ENCODE data around the gene GABRD. TPM values are rescaled to one million over a fixed set of nuclear protein-coding genes. Genes with fewer than 3 reads are reported as not detected.

GABRD gene, protein sequence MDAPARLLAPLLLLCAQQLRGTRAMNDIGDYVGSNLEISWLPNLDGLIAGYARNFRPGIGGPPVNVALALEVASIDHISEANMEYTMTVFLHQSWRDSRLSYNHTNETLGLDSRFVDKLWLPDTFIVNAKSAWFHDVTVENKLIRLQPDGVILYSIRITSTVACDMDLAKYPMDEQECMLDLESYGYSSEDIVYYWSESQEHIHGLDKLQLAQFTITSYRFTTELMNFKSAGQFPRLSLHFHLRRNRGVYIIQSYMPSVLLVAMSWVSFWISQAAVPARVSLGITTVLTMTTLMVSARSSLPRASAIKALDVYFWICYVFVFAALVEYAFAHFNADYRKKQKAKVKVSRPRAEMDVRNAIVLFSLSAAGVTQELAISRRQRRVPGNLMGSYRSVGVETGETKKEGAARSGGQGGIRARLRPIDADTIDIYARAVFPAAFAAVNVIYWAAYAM
- not detected in 2 replicates for polyA plus RNA-seq (2011; rRNA removed)
- not detected in 2 replicates for polyA minus RNA-seq (2011; rRNA and poly(A)+ RNA removed)

DNA sequence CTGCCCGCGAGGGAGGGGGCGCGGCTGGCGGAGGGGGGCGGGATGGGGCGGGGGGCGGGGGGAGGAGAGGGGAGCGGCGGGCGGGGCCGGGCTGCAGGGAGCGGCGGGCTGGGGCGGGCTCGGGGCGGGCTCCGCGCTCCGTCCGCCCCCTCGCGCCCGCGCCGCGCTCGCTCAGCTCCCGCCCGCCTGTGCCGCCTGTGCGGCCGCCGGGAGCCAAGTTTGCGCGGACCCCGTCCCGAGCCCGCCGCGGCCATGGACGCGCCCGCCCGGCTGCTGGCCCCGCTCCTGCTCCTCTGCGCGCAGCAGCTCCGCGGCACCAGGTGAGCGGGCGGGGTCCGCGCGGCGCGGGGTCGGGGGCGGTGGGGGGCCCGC, at the start of gene GABRD:
Gene GABRD (plus strand): TSS at position 174 of the 372 bp plus-strand sequence. CDS start 79 bp downstream, at position 253.
- no peak for DNase-seq (ENCODE audit: low read depth)
- TF ChIP-seq, protein P1, sequence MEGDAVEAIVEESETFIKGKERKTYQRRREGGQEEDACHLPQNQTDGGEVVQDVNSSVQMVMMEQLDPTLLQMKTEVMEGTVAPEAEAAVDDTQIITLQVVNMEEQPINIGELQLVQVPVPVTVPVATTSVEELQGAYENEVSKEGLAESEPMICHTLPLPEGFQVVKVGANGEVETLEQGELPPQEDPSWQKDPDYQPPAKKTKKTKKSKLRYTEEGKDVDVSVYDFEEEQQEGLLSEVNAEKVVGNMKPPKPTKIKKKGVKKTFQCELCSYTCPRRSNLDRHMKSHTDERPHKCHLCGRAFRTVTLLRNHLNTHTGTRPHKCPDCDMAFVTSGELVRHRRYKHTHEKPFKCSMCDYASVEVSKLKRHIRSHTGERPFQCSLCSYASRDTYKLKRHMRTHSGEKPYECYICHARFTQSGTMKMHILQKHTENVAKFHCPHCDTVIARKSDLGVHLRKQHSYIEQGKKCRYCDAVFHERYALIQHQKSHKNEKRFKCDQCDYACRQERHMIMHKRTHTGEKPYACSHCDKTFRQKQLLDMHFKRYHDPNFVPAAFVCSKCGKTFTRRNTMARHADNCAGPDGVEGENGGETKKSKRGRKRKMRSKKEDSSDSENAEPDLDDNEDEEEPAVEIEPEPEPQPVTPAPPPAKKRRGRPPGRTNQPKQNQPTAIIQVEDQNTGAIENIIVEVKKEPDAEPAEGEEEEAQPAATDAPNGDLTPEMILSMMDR (IDR thresholded peaks at IDR 0.05; ENCODE audit: insufficient read depth, low read depth, low read length) = no peak
- peaks cover 31% of the 10 kb centered on the region for H3K27me3 ChIP-seq (ENCODE audit: control insufficient read depth, insufficient read depth, low read length)
- H3K36me3 ChIP-seq (ENCODE audit: control insufficient read depth, insufficient read depth, low read length) = no peaks in the 10 kb centered on the region
- CTCF ChIA-PET = interaction anchor here (1.3 kb wide), 1 partner anchor 25 kb away, joined by 6 read pairs; no protein-coding TSS in a partner anchor
- no peak within 1 kb of the TSS for H3K4me3 ChIP-seq (ENCODE audit: low read depth, low read length)
- POLR2A ChIA-PET = no interaction called here

DNA sequence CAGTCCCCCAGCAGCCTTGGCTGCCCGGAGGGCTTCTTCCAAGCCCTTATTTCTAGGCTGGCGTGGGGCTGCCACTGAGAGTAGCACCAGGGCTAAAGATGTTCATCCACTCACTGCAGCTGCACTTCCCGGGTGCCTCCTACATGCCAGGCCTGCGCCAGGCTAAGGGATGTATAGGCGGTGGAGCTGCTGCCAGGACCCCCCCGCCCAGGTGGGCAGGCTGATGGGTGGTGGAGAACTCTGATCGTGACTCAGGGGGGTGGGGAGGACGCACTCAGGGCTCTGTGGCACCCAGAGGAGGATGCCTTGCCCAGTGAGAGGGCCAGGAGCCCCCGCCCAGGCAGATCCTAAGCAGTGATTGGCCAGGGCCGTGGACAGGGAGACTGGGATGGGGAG, 49.6 kb upstream of the GABRD start:
- DNase-seq (ENCODE audit: low read depth) = no peak
- CTCF ChIA-PET = no interaction called here
- TF ChIP-seq, protein P1 (IDR thresholded peaks at IDR 0.05; ENCODE audit: insufficient read depth, low read depth, low read length) = no peak
- Histone ChIP-seq H3K27me3 (ENCODE audit: control insufficient read depth, insufficient read depth, low read length) (no peaks in the 10 kb centered on the region), H3K36me3 (ENCODE audit: control insufficient read depth, insufficient read depth, low read length) (no peaks in the 10 kb centered on the region), H3K4me3 (ENCODE audit: low read depth, low read length) (no peak overlapping the region)
- POLR2A ChIA-PET = no interaction called here

DNA sequence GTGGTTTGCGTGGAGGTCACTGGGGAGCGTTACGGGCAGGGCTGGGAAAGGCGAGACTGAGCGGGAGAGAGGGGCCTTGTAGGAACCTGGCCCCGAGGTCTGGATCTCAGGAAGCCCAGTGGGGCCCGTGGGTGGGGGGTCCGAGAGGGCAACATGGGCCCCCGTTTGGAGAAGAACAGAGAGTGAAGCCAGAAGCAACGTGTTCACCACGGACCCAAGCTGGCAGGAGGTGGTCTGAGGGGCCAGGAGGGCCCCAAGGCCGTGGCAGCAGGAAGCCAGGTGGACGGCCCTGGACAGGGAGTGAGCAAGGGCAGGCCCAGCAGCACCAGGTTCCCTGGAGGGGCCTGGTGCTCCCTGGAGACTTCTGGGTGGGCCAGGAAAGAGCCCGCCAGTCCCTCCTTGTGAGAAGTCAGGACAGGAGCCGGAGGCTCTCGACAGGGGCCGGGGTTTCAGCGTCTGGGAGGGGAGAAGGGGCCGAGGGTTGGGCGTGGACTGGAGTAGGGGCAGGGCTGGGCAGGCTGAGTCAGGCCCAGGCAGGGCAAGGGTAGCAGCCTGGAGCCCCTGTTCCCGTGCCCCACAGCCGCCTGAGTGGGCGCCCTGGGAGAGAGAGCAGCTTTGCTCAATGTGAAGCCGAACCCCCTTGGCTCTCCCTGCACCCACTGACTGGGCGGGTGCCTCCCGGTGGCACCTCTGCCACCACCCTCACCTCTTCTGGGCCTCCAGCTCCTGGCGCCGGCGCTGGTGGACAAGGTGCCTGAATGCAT, 49.0 kb upstream of the GABRD start:
- DNase-seq (ENCODE audit: low read depth) = no peak
- POLR2A ChIA-PET = no interaction called here
- H3K4me3 ChIP-seq (ENCODE audit: low read depth, low read length) = no peak overlapping the region
- no peaks in the 10 kb centered on the region for H3K36me3 ChIP-seq (ENCODE audit: control insufficient read depth, insufficient read depth, low read length)
- CTCF ChIA-PET = no interaction called here
- H3K27me3 ChIP-seq (ENCODE audit: control insufficient read depth, insufficient read depth, low read length) = no peaks in the 10 kb centered on the region; the same call in 1 of the 2 replicates
- TF ChIP-seq, protein P1 (IDR thresholded peaks at IDR 0.05; ENCODE audit: insufficient read depth, low read depth, low read length) = no peak

DNA sequence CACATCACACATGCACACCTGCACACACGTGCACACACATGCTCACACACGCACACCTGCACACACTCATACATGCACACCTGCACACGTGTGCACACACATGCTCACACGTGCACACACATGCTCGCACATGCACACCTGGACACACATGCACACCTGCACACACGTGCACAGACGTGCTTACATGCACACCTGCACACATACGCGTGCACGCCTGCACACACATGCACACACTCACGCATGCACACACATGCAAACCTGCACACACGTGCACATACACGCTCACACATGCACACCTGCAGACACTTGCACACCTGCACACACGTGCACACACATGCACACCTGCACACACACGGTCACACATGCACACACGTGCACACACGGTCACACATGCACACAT, 48.1 kb upstream of the GABRD start:
- ChIA-PET POLR2A (no interaction called here), CTCF (no interaction called here)
- no peaks in the 10 kb centered on the region for H3K36me3 ChIP-seq (ENCODE audit: control insufficient read depth, insufficient read depth, low read length)
- no peak overlapping the region for H3K4me3 ChIP-seq (ENCODE audit: low read depth, low read length)
- no peaks in the 10 kb centered on the region; the same call in 1 of the 2 replicates for H3K27me3 ChIP-seq (ENCODE audit: control insufficient read depth, insufficient read depth, low read length)
- DNase-seq (ENCODE audit: low read depth) = no peak
- TF ChIP-seq, protein P1 (IDR thresholded peaks at IDR 0.05; ENCODE audit: insufficient read depth, low read depth, low read length) = no peak

DNA sequence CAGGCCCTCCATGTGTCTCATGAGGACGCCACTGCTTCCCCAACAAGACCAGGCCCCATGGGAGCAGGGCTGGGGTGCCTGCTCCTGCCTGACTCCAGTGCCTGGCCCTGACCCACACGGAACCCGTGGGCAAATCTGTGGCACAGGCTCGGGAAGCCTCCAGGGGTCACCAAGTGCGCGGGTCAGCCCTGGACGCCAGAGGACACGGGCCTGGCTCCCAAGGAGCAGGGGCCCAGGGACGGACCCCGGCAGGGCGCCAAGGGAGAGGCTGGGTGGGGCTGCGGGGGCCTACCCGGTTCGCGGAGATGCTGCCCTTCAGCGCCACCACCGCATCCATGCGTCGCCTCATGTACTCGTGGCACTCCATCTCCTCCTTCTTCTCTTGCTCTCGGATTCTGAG, 47.5 kb upstream of the GABRD start:
- CTCF ChIA-PET = no interaction called here
- no peaks in the 10 kb centered on the region; the same call in 1 of the 2 replicates for H3K27me3 ChIP-seq (ENCODE audit: control insufficient read depth, insufficient read depth, low read length)
- no peaks in the 10 kb centered on the region for H3K36me3 ChIP-seq (ENCODE audit: control insufficient read depth, insufficient read depth, low read length)

More for the DNA sequence above, 47.5 kb upstream of the GABRD start:
- H3K4me3 ChIP-seq (ENCODE audit: low read depth, low read length) = no peak overlapping the region
- POLR2A ChIA-PET = no interaction called here
- TF ChIP-seq, protein P1 (IDR thresholded peaks at IDR 0.05; ENCODE audit: insufficient read depth, low read depth, low read length) = no peak
- no peak for DNase-seq (ENCODE audit: low read depth)

All from BJ (cell line).